GM12891 (cell line): ENCODE data around the gene GARIN5A.

Experiments used
- DNase-seq: peaks from one replicate; pipeline ENCODE4 v3.0.0; 2011; ENCODE audit warnings: low spot score; ENCODE audit not compliant: insufficient read length
- FAIRE-seq: peaks from 2 replicates; lab custom pipeline; 2011; peaks lifted over from hg19 to GRCh38; lab: Jason Lieb, UNC
- PAX5 ChIP-seq: IDR thresholded peaks from 2 replicates; pipeline ENCODE4 v1.6.1; 2011; ENCODE audit warnings: low read length, moderate library complexity, mild to moderate bottlenecking; ENCODE audit not compliant: insufficient read depth, severe bottlenecking
- POLR2A ChIP-seq: IDR thresholded peaks from 2 replicates; pipeline ENCODE4 v1.6.1; 2011; ENCODE audit warnings: low read depth, low read length, control low read depth
- POLR2AphosphoS5 ChIP-seq: IDR thresholded peaks from 2 replicates; pipeline ENCODE4 v1.6.1; 2011; ENCODE audit warnings: low read depth, low read length, control low read depth
- POU2F2 ChIP-seq: IDR thresholded peaks from 2 replicates; pipeline ENCODE4 v1.6.1; 2011; ENCODE audit warnings: low read depth, mild to moderate bottlenecking, control low read depth, low read length, moderate library complexity
- SPI1 ChIP-seq: IDR thresholded peaks from 2 replicates; pipeline ENCODE4 v1.6.1; 2011; ENCODE audit warnings: low read depth, low read length, control low read depth
- TAF1 ChIP-seq: IDR thresholded peaks from 2 replicates; pipeline ENCODE4 v1.6.1; 2011; ENCODE audit warnings: low read depth, low read length, control low read depth

Gene GARIN5A

DNA sequence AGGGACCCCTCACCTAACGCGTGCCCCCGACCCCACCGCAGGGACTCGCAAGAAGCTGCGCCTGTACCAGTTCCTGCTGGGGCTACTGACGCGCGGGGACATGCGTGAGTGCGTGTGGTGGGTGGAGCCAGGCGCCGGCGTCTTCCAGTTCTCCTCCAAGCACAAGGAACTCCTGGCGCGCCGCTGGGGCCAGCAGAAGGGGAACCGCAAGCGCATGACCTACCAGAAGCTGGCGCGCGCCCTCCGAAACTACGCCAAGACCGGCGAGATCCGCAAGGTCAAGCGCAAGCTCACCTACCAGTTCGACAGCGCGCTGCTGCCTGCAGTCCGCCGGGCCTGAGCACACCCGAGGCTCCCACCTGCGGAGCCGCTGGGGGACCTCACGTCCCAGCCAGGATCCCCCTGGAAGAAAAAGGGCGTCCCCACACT, 48.6 kb downstream of the GARIN5A start:
- FAIRE-seq (peak; percentile 79), DNase-seq (no peak)
- TF ChIP-seq PAX5 (no peak), POLR2AphosphoS5 (no peak), SPI1 (0 out of 2 replicates have a peak, but pooled peaks have one; percentile 41), POU2F2 (no peak), TAF1 (no peak)

- TF ChIP-seq TAF1 (no peak), SPI1 (no peak), POU2F2 (no peak), POLR2AphosphoS5 (no peak), POLR2A (no peak), PAX5 (no peak)
- FAIRE-seq: no peak
- no peak for DNase-seq
These were observed 49.2 kb downstream of the GARIN5A start for GRCh38 chr19:50427318-50427925.

GRCh38 chr19:50425581-50425980, 51.1 kb downstream of the GARIN5A start:
- TF ChIP-seq SPI1 (no peak), POLR2A (no peak), POU2F2 (no peak), POLR2AphosphoS5 (no peak), PAX5 (no peak), TAF1 (no peak)
- no peak for DNase-seq
- FAIRE-seq: no peak

DNA sequence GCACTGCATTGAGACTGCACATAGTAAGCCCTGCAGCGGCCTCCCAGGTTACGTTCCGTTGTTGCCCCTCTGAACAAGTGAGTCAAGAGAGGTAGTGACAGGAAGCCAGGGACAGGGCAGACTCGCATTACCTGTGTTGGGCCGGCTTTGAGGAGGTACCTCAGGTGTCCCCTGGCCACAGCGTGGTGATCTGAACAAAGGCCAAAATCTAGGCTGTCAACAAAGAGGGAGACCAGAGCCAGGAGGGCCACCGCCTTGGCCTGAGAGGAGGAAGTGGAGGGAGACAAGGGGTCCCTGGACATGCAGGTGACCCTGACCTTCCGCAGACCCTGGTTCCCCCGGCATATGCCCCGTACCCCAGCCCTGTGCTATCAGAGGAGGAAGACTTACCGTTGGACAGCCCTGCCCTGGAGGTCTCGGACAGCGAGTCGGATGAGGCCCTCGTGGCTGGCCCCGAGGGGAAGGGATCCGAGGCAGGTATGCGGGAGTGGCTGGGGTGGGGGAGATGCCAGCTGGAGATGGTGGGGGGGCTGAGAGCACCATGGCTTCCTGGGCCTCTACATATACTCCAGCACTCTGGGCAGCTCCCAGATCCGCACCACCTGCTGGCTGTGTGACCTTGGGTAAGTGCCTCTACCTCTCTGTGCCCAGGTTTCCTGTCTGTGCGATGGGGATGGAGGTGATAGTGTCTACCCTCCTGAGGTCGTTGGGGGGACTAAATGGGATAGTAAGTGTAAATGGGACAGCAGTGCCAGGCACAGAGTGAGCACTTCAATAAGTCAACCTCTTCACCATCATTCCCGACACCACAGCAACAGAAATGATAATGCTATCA, 53.2 kb downstream of the GARIN5A start:
- DNase-seq (no peak), FAIRE-seq (no peak)
- TF ChIP-seq PAX5 (no peak), SPI1 (no peak), POLR2AphosphoS5 (no peak), TAF1 (no peak), POLR2A (no peak), POU2F2 (no peak)

- TF ChIP-seq POU2F2: peak; percentile 61; the same call in 1 of the 2 replicates
- no peak for TF ChIP-seq TAF1
- no peak for FAIRE-seq
- DNase-seq: no peak
These were observed 54.0 kb downstream of the GARIN5A start for GRCh38 chr19:50422397-50423278.

DNA sequence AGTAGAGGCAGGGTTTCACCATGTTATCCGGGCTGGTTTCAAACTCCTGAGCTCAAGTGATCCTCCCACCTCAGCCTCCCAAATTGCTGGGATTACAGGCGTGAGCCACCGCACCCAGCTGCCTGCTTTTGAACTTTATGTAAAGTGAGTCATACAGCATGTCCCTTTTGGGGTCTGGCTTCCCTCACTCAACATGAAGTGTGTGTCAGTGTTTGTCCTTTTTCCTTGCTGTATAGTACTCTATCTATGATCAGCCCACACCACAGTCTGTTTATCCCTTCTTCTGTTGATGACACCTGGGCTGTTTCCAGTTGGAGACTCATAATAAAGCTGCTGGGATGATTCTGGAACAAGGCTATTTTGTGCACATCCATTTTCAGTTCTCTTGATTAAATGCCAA, 55.8 kb downstream of the GARIN5A start:
- FAIRE-seq (peak; percentile 86), DNase-seq (no peak)
- no peak for TF ChIP-seq TAF1
- no peak for TF ChIP-seq SPI1
- TF ChIP-seq POLR2AphosphoS5: no peak
- TF ChIP-seq POLR2A: no peak

DNA sequence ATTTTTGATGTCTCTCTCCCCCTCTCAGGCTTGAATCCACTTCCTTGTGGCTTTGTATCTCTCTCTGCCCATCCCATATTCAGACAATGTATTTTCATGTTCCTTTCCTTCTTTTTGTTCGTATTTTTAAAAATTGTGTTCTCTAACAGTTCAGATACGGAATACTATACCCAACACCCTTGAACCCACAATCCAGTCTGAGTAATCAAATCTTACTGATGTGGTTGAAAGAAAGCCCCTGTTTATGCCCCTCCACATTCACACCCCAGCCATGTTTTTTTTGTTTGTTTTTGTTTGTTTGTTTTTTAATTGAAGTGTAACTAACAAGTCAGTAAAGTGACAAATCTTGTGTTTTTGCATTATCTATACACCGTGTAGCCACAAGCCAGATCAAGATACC, 56.5 kb downstream of the GARIN5A start:
- DNase-seq (no peak), FAIRE-seq (no peak)
- TF ChIP-seq TAF1 (no peak), PAX5 (no peak), SPI1 (no peak), POU2F2 (no peak), POLR2AphosphoS5 (no peak), POLR2A (no peak)

GRCh38 chr19:50419580-50420035, 57.0 kb downstream of the GARIN5A start:
- DNase-seq (no peak), FAIRE-seq (peak; percentile 93)
- peak; percentile 99 for TF ChIP-seq POU2F2
- 0 out of 2 replicates have a peak, but pooled peaks have one; percentile 17 for TF ChIP-seq POLR2A
- TF ChIP-seq POLR2AphosphoS5: peak; percentile 37; the same call in 1 of the 2 replicates
- no peak for TF ChIP-seq PAX5
- TF ChIP-seq TAF1: peak; percentile 11; the same call in 1 of the 2 replicates
- TF ChIP-seq SPI1: no peak

GRCh38 chr19:50419022-50419579, 57.5 kb downstream of the GARIN5A start:
- TF ChIP-seq SPI1 (no peak), POLR2AphosphoS5 (peak; percentile 9)
- FAIRE-seq (no peak), DNase-seq (no peak)
